Gastroesophageal sphincter (tissue), 3 donors: ENCODE data around the gene MTARC2.

Experiments
- CTCF ChIP-seq, 4 experiments: fragments of 200-600 bp in 2 of 4; fragments of 450-650 bp in 2 of 4; sonication (generic) in 1 of 4; IDR thresholded peaks; one replicate each; pipeline ENCODE4 v1.5.1; 2017 to 2019; ENCODE audit warnings: antibody characterized with exemption in 4 of 4, mild to moderate bottlenecking in 2 of 4, moderate library complexity in 2 of 4
- POLR2AphosphoS5 ChIP-seq: sonication (generic); formaldehyde crosslinking; IDR thresholded peaks from one replicate; pipeline ENCODE4 v1.6.1; 2017; ENCODE audit warnings: antibody characterized with exemption

GRCh38 chr1:220776254-220776653 lies 28.1 kb downstream of the MTARC2 start:
- TF ChIP-seq CTCF (IDR thresholded peaks at IDR 0.05) = no peak
- TF ChIP-seq POLR2AphosphoS5 = no peak
